GM18861 (cell line): Measurements from ENCODE around the gene KRT77.

Experiments
- ATAC-seq: cut with Tn5 transposase; IDR thresholded peaks from one replicate; pipeline ENCODE4 v1.9.1; 2021; ENCODE audit not compliant: unreplicated experiment

The KRT77 gene

GRCh38 chr12:52694151-52694550 lies 9.2 kb downstream of the KRT77 start:
- no peak for ATAC-seq

DNA sequence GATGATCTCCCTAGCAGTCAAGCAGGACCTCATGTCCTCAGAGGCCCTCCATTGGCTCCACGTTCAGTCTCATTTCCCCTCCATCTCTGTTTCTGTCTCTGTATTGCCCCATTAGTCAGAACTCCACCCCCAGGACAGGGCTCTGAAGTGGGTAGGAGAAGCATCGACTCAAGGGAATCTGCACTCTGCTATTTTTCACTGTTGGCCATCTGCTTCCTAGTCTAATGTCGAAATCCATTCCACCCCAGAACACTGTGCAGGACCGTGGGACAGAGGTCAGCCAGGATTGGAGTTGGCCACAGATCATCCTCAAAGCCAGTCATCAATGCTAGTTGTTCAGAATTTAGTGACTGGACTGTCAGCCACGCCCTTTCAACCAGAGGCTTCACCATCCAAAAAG lies 10.1 kb downstream of the KRT77 start:
- ATAC-seq = no peak

DNA sequence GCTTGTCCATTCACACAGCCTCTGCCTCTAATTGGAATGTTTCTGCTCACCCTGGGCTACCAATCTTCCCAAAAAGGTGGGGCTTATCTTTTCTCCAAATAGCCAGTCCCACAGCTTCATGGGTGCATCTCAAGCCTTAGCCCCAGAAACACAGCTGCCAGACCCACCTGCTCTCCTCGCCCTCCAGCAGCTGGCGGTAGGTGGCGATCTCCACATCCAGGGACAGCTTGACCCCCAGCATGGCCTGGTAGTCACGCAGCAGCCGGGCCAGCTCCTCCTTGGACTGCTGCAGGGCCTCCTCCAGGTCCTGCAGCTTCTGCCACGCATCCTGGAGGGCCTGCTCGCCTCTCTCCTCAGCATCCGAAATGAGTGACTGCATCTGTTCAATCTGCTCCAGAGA lies 11.1 kb downstream of the KRT77 start:
- no peak for ATAC-seq

DNA sequence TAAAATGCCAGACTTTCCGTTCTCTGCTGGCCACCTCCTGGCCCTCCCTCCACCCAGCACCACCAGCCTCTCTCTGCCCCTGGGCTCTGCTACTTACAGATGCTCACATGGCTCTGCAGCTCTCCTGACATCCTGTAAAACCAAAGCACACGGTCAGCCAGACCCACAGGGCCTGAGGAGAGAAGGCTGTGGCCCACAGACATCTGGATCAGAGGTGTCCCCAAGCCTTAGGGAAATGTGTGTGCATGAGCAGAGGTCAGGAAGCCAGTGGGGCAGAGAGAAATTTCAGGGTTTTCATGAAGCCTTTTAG lies 11.5 kb downstream of the KRT77 start:
- no peak for ATAC-seq

- ATAC-seq = no peak
Observed at GRCh38 chr12:52691076-52691840, 12.1 kb downstream of the KRT77 start.

- ATAC-seq = no peak
Observed at GRCh38 chr12:52690351-52691075, 12.8 kb downstream of the KRT77 start.

- ATAC-seq = no peak
Observed at GRCh38 chr12:52689936-52690335, 13.4 kb downstream of the KRT77 start.

DNA sequence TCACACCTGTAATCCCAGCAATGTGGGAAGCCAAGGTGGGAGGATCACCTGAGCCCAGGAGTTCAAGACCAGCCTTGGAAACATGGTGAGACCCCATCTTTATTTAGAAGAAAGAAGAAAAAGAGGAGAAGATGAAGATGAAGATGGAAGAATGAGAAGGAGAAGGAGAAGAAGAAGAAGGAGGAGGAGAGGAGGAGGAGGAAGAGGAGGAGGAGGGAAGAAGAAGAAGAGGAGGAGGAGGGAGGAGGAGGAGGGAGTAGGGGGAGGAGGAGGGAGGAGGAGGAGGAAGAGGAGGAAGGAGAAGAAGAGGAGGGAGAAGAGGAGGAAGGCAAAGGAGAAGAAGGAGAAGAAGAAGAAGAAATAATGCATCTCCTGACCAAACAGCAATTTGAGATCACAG lies 14.1 kb downstream of the KRT77 start:
- no peak for ATAC-seq

DNA sequence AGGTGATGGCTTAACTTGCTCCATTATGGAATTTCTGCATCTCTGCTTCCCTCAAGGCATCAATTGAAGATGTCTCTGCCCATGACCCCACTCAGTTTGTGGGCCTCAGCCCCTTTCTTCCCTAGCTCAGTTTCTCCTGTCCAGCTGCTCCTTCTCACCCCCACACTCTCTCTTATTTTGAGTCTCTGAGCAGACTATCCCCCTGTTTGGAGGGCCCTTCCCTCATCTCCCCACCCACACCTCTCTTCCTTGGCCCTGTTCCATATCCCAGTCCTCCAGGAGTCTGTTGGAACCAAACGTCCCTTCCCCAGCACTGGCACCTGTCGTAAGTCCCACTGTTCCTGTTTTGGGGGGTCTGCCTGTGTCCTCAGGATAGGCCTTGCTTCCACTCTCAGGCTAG lies 14.8 kb downstream of the KRT77 start:
- no peak for ATAC-seq

- no peak for ATAC-seq
Observed at GRCh38 chr12:52687497-52688385, 15.6 kb downstream of the KRT77 start.

DNA sequence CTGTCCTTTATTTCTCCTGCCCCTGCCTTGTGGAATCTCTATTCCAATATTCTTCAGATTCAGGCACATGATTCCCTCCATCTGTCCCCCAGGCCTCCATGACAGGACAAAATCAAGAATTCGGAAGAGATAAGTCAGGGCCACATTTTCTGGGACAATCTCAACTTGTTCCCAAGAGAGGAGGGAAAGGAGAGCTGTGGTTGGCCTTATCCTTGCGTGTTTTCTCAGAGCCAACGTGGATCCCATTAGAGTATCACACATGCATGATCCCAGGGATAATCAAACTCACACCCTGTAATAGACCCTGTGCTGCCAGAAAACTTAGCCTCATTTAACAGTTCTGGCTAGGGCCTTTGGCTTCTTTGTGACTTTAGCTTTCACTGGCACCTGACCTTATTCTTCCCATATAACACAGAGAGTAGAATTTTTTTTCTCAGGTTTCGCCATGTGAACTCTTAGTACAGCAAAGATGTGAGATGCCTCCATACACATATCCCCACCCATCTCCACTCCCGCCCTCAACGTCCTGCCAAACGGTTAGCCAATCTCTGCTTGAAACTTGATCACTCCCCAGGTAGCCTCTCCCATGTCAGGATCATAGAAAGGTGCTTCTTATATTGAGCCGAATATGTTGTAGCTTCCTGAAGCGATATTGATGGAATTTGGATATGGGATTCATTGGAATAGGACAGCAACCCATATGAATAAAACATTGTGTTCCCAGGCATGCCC lies 16.4 kb downstream of the KRT77 start:
- ATAC-seq = no peak

GRCh38 chr12:52686063-52686462 lies 17.3 kb downstream of the KRT77 start:
- no peak for ATAC-seq

DNA sequence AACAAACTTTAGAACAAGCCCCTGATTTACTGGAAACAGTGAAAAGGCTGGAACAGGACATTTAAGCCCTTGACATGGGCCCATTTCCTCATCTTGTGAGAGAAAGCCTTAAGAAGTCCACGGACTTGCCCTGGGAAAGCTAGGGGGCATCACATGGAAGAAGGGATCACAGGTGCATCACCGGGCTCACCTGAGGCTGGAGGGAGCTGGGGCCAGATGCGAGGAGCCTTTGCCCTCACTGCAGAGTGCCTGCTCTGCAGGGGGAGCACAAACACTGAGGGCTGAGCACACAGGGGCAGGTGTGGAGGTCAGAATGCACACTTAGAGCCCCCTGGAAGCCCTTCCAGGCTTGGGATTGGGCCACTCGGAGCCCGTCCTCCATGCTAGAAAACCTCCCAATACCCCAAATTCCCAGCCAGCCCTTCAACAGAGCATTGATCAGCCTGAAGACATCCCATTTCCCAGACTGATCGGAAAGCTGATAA lies 17.9 kb downstream of the KRT77 start:
- ATAC-seq = no peak

GRCh38 chr12:52684431-52684830 lies 18.9 kb downstream of the KRT77 start:
- no peak for ATAC-seq

DNA sequence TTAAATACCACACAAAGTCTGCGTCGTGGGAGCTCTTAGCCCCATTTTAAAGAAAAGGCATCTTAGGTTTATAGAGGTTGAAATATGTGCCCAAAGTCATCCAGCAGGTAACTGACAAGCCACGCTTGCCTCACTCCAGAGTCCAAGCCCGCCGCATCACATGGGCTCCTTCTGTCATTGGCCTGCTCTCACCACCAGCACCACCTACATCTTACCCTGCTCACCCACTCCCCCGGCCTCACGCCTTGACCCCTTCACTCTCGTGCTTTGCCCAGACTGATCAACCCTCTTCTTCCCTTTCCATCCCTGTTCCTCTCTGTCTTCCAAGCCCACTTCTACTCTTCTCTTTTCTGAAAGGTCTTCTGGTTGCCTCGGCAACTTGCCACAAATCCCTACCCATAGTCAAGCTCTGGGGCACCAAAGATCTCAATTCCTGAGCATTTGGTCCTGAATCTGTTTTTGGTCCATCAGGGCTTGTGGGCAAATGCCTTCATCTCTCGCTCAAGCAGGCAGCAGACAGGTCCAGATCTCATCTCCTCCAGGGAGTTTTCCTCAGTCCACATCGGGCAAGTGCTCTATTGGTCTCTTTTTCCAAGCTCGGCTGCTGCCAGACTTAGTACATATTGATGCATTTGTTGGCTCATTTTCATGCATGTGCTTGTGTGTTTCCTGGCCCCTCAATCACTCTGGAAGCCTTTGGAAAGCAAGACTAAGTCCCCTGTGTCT lies 19.6 kb downstream of the KRT77 start:
- no peak for ATAC-seq

- ATAC-seq = no peak
Observed at GRCh38 chr12:52682938-52683574, 20.3 kb downstream of the KRT77 start.

DNA sequence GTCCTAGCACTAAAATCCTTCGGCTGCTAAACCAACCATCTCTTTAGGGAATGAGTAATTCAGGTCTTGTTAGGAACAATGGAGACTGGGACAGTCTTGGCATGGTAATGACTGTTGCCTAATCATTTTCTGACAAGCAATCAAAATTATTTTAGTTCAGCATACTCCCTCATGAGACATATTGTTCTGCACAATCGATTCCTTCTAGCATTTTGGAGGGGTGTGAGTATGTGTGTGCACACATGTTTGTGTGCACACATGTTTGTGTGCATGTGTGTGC lies 21.0 kb downstream of the KRT77 start:
- no peak for ATAC-seq

DNA sequence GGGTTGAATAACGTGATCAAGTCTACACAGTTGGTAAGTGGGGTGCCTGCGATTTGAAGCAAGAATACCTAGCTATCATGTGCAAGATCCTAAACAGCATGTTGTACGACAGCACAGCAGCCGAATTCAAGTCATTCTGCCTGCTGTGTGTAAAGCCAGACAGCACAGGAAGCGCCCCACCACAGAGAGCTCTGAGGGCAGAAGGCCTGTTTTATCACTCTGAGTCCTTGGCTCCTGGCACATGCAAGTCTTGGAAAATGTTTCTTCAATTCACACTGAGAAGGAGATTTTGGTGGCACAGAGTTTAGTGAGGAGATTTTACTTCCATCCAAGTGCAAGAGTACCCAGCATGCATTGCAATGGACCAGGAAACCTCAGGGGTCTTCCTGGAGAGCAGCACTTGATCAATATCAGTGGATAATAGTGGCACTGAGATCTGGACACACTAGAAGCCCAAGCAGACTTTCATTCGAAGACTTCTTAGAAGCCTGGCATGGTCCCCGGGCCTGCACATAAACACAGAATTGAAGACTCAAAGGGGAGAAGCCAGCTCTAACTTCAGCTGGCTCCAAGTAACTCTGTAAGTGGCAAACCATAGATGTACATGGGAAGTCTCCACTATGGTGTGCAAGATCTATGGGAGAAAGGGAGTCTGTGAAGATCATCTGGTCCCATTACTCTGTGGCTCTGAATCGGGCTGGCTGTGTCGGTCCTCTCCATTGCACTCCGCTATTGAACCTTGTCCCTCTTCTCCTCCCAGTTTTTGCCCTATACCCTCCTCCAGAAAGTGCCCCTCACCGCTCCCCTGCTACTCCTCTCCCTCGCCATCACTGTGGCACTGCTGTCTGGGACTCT lies 21.6 kb downstream of the KRT77 start:
- no peak for ATAC-seq

GRCh38 chr12:52680363-52680762 lies 23.0 kb downstream of the KRT77 start, which contains the start of gene KRT1:
Gene KRT1 (minus strand): TSS chr12:52680407. CDS start chr12:52680348, 59 bp downstream.
- no peak for ATAC-seq
